Kidney (tissue), 22 donors: ENCODE measurements around the gene ZNF222. TPM values are rescaled to one million over a fixed set of nuclear protein-coding genes. Genes with fewer than 3 reads are reported as not detected.

Experiments used
- DNase-seq, 5 donors: peaks; one replicate each; pipeline ENCODE4 v3.0.0-alpha.2; 2013 to 2020
- FAIRE-seq: peaks from 2 replicates; lab custom pipeline; 2012; peaks lifted over from hg19 to GRCh38; lab: Jason Lieb, UNC
- H3K27ac ChIP-seq, 2 donors: one replicate each; pipeline ENCODE4 v1.7.0; 2013; ENCODE audit warnings: low read depth in 2 of 2, low read length in 2 of 2, inconsistent platforms in 1 of 2
- H3K27me3 ChIP-seq: one replicate; pipeline ENCODE4 v1.7.1; 2013; ENCODE audit warnings: low read length, inconsistent platforms; ENCODE audit not compliant: control insufficient read depth, insufficient read depth
- H3K36me3 ChIP-seq, 3 donors: one replicate each; pipeline versions ENCODE4 v1.7.0 to v1.7.1; 2013; ENCODE audit warnings: low read length in 3 of 3, control low read depth in 1 of 3, inconsistent platforms in 1 of 3; ENCODE audit not compliant: insufficient read depth in 3 of 3, control insufficient read depth in 2 of 3
- H3K4me1 ChIP-seq, 3 donors: one replicate each; pipeline versions ENCODE4 v1.7.0 to v1.7.1; 2013; ENCODE audit warnings: low read length in 3 of 3, inconsistent platforms in 1 of 3, low read depth in 1 of 3; ENCODE audit not compliant: control insufficient read depth in 2 of 3, insufficient read depth in 2 of 3
- H3K4me3 ChIP-seq, 3 donors: one replicate each; pipeline versions ENCODE4 v1.7.0 to v1.8.1; 2013; ENCODE audit warnings: low read length in 3 of 3, control low read depth in 1 of 3, inconsistent platforms in 1 of 3
- H3K9ac ChIP-seq, 3 donors: one replicate each; pipeline versions ENCODE4 v1.7.0 to v1.7.1; 2013; ENCODE audit warnings: low read length in 3 of 3, control low read depth in 1 of 3, inconsistent platforms in 1 of 3
- H3K9me3 ChIP-seq, 3 donors: one replicate each; pipeline versions ENCODE4 v1.7.0 to v1.7.1; 2013; ENCODE audit warnings: low read length in 3 of 3, control low read depth in 1 of 3, inconsistent platforms in 1 of 3; ENCODE audit not compliant: control insufficient read depth in 2 of 3, insufficient read depth in 1 of 3
- intact Hi-C: fragments of 100-400 bp; cut with DNase I; formaldehyde crosslinking; loops from one replicate; pipeline ENCODE4 v1.11.1; 2022
- long read RNA-seq, 10 donors: library from polyadenylated mRNA in 1 of 10; unstranded in 1 of 10; transcript quantifications; one replicate each; pipeline ENCODE4 v2.0.0 and lab custom pipeline, GENCODE V29; 2021 to 2026
- polyA plus RNA-seq: library from polyadenylated mRNA; stranded (reverse); fragments of 350-450 nt; fragmentation: Illumina TruSeq; extraction: RNeasy Lipid Tissue Mini Kit (QIAGEN cat#74804); gene quantifications from one replicate; pipeline ENCODE4 v1.2.3, GENCODE V29; 2014; ENCODE audit warnings: low read depth, low replicate concordance; ENCODE audit not compliant: insufficient read depth
- total RNA-seq: library from RNA; stranded (reverse); fragmentation: NEBNext Ultra II Directional; extraction: Animal tissue kit (Norgen Biotek cat#: 25700); gene quantifications from one replicate; pipeline ENCODE4 v1.2.1, GENCODE V29; 2021
- TF ChIP-seq, protein P1 (sequence below): IDR thresholded peaks from 3 replicates; pipeline ENCODE4 v1.5.1; 2012; ENCODE audit warnings: mild to moderate bottlenecking, moderate library complexity, borderline replicate concordance; ENCODE audit not compliant: insufficient read depth; ENCODE audit errors: extremely low read depth
- donor health status: control.
- donor health status: control.
- donor health status: control.
- donor health status: control.
- donor health status: control.
- donor health status: DM: yes; HTN: yes; CAD: no.
- donor health status: Normal renal cell carcinoma (clear cell type).

The ZNF222 gene
- total RNA-seq (4.5 TPM), polyA plus RNA-seq (3.9 TPM)
- long read RNA-seq, donor 1, partial matches to known transcripts, result 5 of 8 reads
- long read RNA-seq, donor 1, other reads (novel, unspliced or antisense), result 0 of 8 reads
- long read RNA-seq, donor 2, partial matches to known transcripts, result 0 of 1 reads
- long read RNA-seq, donor 2, other reads (novel, unspliced or antisense), result 0 of 1 reads
- long read RNA-seq, donor 3, partial matches to known transcripts, result 0 of 3 reads
- long read RNA-seq, donor 3, other reads (novel, unspliced or antisense), result 0 of 3 reads
- long read RNA-seq, donor 4, partial matches to known transcripts, result 0 of 2 reads
- long read RNA-seq, donor 4, other reads (novel, unspliced or antisense), result 0 of 2 reads
- long read RNA-seq, donor 5, result 0 reads
- long read RNA-seq, donor 6, partial matches to known transcripts, result 0 of 3 reads
- long read RNA-seq, donor 6, other reads (novel, unspliced or antisense), result 0 of 3 reads
- long read RNA-seq, donor 7, partial matches to known transcripts, result 0 of 2 reads
- long read RNA-seq, donor 7, other reads (novel, unspliced or antisense), result 0 of 2 reads
- long read RNA-seq, donor 8, partial matches to known transcripts, result 0 of 1 reads
- long read RNA-seq, donor 8, other reads (novel, unspliced or antisense), result 0 of 1 reads
- long read RNA-seq, donor 9, partial matches to known transcripts, result 0 of 1 reads
- long read RNA-seq, donor 9, other reads (novel, unspliced or antisense), result 0 of 1 reads
- long read RNA-seq, donor 10, result 0 reads

DNA sequence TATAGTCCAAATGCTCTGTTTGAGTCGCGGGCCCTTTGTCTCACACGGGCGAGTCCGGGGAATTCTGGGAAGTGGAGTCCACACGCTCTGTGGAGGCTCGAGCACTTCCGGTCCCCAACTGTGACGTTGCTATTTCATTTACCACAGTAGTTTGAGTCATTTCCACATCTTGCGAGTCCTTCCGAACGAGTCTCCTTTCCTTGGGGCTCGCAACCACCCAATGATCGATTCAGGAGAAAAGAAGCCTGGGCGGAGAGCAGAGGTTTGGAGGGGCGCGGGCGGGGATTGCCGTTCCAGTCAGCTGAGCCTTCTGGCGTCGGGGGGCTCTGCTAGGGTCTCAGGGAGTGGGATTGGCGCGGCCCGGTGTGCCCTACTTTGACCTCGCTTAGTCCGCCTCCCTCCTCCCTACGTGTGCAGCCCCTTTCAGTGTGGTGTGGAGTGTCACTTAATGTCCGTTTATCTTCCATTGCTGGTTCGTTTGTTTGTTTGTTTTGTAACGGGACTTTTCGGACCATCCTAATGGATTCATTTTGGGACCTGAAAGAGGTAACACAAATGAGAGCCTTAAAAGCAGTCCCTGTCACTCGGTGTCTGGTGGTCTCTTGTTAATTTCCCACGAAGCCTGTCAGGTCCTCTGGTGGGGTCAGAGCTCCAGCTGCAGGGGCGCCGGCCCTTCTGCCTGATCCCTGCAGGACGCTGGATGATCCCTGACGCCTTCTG lies at the start of gene ZNF222:
Gene ZNF222 (plus strand): TSS at position 163 of the 720 bp plus-strand sequence. CDS start 58 bp downstream, at position 221.
- H3K9ac ChIP-seq, result peak within 1 kb of the TSS; percentile 57 to 89 (median 63)
- intact Hi-C loops, result no loop called here
- H3K36me3 ChIP-seq, result peaks cover 12 to 22% (median 17%) of the 10 kb centered on the region in 3 donors
- H3K9me3 ChIP-seq, result peaks cover 2 to 20% (median 14%) of the 10 kb centered on the region in 3 donors
- H3K27ac ChIP-seq, result peak within 1 kb of the TSS in 1 of 2 donors; percentile 38
- H3K4me1 ChIP-seq, result peaks cover 0 to 2% (median 0%) of the 10 kb centered on the region in 3 donors
- H3K27me3 ChIP-seq, result no peaks in the 10 kb centered on the region
- TF ChIP-seq, protein P1, sequence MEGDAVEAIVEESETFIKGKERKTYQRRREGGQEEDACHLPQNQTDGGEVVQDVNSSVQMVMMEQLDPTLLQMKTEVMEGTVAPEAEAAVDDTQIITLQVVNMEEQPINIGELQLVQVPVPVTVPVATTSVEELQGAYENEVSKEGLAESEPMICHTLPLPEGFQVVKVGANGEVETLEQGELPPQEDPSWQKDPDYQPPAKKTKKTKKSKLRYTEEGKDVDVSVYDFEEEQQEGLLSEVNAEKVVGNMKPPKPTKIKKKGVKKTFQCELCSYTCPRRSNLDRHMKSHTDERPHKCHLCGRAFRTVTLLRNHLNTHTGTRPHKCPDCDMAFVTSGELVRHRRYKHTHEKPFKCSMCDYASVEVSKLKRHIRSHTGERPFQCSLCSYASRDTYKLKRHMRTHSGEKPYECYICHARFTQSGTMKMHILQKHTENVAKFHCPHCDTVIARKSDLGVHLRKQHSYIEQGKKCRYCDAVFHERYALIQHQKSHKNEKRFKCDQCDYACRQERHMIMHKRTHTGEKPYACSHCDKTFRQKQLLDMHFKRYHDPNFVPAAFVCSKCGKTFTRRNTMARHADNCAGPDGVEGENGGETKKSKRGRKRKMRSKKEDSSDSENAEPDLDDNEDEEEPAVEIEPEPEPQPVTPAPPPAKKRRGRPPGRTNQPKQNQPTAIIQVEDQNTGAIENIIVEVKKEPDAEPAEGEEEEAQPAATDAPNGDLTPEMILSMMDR, result no peak
- DNase-seq (peak; percentile 87 to 96 (median 89)), FAIRE-seq (peak; percentile 70)
- H3K4me3 ChIP-seq, result peak within 1 kb of the TSS; percentile 88 to 94 (median 89)

- intact Hi-C loops, result no loop called here
Measured at GRCh38 chr19:43976732-43977131, 48.4 kb upstream of the ZNF222 start.

DNA sequence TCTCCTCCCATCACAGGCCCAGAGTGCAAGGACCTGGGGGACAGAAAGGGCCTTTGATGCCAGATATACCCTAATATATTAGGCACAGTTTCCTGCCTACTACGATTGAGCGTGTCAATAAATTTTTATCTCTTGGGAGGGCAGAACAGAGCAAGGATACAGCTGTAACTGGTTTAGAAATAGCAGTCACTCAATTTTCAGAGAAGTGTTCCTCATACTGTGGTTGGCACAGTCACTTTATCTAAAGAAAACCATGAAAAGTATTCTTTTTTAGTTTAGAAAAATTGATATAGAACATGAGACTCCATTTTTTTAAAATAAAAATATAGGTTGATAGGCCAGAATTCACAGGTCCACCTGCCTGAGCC lies 41.7 kb upstream of the ZNF222 start:
- TF ChIP-seq, protein P1, result no peak
- no peaks in the 10 kb centered on the region for H3K4me1 ChIP-seq
- peaks cover 0 to 35% (median 6%) of the 10 kb centered on the region in 3 donors for H3K9me3 ChIP-seq
- H3K9ac ChIP-seq, result no peak overlapping the region
- H3K36me3 ChIP-seq, result peaks cover 0 to 5% (median 2%) of the 10 kb centered on the region in 3 donors
- DNase-seq (no peak), FAIRE-seq (no peak)
- peak overlapping the region in 1 of 2 donors; percentile 79 for H3K27ac ChIP-seq
- H3K27me3 ChIP-seq, result no peaks in the 10 kb centered on the region
- intact Hi-C loops, result no loop called here
- peak overlapping the region in 2 of 3 donors; percentile 89 to 90 for H3K4me3 ChIP-seq

More at GRCh38 chr19:43976732-43977131, 48.4 kb upstream of the ZNF222 start:
- Histone ChIP-seq H3K4me1 (no peaks in the 10 kb centered on the region), H3K27ac (no peak overlapping the region), H3K9ac (no peak overlapping the region), H3K4me3 (no peak overlapping the region), H3K27me3 (no peaks in the 10 kb centered on the region), H3K36me3 (no peaks in the 10 kb centered on the region), H3K9me3 (peaks cover 0 to 77% (median 18%) of the 10 kb centered on the region in 3 donors)
- no peak for FAIRE-seq
- no peak for DNase-seq
- TF ChIP-seq, protein P1, result no peak
